Stimulated activated naive CD4-positive, alpha-beta T cell treated with Interleukin-2 at 50 U/mL for 16 hours (primary cell): Measurements from ENCODE around the gene AIFM3.
A peak's percentile ranks its signal among the peaks of the same experiment; 100 is the strongest.

ENCODE experiments used
- DNase-seq: peaks from one replicate; lab custom pipeline; 2025; lab: John Stamatoyannopoulos, UW

Gene AIFM3

GRCh38 chr22:20975541-20976290 is 8.7 kb downstream of the AIFM3 start:
- DNase-seq: no peak

GRCh38 chr22:20976291-20976877 is 9.3 kb downstream of the AIFM3 start:
- DNase-seq: no peak

- no peak for DNase-seq
Observed at GRCh38 chr22:20977019-20977418, 10.0 kb downstream of the AIFM3 start.

DNA sequence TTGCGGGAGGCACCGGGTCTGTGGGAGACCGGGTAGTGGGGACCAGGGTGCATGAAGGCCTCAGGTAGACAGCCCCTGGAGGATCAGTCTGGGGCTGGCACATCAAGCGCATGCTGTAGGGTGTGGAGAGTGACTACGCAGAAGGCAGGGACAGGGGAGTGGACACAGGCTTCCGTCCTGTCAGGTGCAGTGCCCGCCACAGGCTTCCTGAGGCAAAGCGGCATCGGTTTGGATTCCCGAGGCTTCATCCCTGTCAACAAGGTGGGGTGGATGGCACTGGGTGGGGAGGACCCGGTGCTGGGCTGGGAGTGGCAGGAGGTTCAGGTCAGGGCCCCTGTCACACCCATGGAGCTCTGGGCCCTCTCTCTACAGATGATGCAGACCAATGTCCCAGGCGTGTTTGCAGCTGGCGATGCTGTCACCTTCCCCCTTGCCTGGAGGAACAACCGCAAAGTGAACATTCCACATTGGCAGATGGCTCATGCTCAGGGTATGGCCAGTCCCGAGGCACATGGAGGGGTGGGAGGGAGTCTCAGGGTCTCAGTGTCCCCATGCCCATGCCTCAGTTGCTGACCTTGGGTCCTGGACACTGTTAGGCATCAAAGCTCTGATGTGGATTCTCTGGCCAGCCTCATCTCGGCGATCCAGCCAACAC is 10.6 kb downstream of the AIFM3 start:
- no peak for DNase-seq

DNA sequence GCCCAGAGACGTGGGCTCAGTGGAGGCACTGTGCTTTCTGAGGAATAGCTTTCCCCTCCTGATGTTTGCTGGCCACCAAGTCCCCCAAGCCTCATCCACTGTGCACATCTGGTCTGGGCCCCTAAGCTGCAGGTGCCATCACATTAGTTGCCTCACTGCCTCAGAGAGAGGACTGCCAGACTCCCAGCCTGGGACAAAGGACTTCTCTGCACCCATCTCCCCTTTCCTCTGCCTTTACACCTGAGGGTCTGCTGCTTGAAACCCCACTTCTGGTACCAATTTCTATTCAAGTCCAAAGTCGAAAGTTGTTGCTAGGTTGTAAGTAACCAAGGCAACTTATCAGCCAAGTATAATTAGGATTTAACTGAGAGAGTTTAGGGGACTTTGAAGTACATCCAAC is 11.4 kb downstream of the AIFM3 start:
- no peak for DNase-seq

DNA sequence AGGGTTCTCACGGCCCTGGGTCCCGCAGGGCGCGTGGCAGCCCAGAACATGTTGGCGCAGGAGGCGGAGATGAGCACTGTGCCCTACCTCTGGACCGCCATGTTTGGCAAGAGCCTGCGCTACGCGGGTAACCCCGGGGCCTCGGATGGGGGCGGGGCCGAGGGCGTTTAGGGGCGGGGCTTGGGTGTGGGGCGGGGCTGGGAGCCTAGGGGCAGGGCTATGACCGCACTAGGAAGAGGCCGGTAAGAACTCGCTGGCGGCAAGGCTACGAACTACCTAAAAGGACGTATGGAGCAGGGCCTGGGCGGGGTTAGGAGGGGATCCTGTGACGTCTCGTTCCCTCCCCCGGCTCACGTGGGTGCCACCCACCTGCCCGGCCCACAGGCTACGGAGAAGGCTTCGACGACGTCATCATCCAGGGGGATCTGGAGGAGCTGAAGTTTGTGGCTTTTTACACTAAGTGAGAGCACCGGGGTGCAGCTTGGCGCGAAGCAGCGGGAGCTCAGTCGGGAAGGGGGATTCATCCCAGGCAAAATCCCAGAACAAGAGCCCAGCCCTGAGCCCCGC is 12.3 kb downstream of the AIFM3 start:
- DNase-seq: peak; percentile 54

DNA sequence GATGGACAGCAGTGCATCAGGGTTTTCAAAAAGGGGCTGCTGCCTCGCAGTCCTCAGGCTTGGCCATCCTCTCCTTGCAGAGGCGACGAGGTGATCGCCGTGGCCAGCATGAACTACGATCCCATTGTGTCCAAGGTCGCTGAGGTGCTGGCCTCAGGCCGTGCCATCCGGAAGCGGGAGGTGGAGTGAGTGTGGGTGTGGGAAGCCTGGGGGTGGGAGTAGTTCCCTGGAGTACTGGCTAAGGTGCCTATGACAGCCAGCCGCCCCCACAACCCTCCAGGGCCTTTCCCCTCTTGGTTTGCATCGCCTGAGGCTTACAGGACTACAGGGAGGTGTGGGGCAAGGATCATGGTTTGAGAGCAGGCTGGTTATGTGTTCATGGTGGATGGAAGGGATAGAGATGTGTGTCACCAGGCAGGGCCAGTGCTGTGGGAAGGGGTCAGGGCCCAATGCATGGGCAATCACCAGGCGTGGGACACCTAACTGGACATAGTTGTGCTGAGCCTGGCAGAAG is 12.9 kb downstream of the AIFM3 start:
- no peak for DNase-seq

DNA sequence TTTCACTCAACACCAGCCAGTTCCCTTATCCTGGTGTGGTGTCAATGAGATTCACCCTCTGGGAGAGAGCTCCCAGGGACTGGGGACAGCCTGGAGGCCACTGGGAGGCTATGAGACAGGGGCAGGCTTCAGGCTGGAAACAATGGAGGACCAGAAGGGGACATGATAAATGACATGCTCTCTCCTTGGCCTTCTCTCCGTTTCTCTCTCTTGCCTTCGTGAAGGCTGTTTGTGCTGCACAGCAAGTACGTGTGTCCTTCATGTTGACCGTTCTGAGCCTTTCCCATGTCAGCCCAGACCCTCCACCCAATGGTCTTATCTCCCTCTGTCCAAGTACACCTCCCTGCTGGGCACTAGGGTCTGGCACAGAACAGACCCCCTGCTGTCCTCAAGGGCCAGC is 13.5 kb downstream of the AIFM3 start:
- DNase-seq: no peak

DNA sequence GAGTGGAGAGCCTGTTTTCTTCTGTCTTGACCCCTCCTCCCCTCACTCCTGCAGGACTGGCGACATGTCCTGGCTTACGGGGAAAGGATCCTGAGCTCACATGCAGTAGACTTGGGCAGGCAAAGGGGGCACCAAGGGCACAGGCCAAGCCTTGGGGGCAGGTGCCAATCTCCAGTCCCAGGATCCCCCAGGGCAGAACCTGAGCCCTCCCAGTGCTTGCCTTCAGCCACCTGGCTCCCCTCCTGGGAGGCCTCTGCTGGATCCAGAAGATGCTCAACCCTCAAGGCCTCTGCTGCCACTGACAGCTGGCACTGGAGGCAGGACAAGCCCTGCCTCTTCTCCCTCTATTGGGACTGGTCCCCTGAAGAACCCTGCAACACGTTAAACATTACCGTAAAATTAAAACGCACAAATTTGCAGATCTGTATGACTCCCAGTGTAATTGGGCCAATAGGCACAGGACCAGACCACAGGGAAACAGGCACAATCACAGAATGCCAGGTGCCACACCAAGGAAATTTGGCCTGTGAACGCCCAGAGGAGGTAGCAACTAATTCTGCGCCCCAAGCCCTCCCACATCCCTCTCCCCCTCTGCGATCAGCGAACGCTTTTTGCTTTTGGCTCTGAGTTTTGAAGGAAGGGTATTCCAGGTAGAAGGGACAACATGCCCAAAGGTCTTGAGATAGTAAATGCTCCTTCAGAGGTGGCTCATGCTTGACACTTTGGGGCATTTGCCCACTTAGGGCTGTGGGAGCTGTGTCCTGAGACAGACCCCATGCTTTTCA is 14.1 kb downstream of the AIFM3 start:
- no peak for DNase-seq

DNA sequence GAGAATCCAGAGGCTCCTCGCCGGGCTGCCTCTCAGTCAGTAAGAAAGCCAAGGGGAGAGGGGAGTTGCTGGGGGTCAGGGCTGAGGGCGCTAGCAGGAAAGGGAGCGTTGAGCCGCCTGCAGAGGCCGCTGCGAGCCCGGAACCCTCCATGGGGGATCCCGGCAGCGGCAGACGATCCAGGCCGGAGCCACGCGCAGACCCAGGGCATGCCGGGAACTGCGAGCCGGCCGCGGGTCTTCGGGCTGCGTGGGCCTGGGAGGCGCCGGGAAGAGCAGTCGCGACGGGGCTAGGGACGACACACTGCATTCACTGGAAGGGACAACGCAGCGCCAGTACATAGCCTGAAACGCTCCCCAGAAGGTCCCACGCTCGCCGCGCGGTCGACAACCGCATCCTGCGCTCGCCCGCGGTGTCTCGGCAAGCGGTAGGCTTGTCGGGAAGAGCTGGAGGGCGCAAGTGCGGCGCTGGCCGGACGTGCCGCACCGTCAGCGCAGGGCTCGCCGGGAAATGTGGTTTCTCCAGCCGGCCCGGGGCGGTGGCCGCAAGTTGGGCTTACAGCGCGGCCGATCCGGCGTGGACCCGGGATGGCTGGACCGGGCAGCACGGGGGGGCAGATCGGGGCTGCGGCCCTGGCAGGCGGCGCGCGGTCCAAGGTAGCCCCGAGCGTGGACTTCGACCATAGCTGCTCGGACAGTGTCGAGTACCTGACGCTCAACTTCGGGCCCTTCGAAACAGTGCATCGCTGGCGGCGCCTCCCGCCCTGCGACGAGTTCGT is 14.9 kb downstream of the AIFM3 start, which contains the start of gene LZTR1:
Gene LZTR1, plus strand, starts transcription at position 511 of the 776 bp plus-strand sequence. Its CDS starts 75 bp downstream, at position 586.
- DNase-seq: peak; percentile 73

GRCh38 chr22:20982563-20982882 is 15.5 kb downstream of the AIFM3 start:
- no peak for DNase-seq

GRCh38 chr22:20983081-20983771 is 16.2 kb downstream of the AIFM3 start:
- DNase-seq: no peak

- DNase-seq: no peak
Observed at GRCh38 chr22:20985720-20986119, 18.7 kb downstream of the AIFM3 start.

DNA sequence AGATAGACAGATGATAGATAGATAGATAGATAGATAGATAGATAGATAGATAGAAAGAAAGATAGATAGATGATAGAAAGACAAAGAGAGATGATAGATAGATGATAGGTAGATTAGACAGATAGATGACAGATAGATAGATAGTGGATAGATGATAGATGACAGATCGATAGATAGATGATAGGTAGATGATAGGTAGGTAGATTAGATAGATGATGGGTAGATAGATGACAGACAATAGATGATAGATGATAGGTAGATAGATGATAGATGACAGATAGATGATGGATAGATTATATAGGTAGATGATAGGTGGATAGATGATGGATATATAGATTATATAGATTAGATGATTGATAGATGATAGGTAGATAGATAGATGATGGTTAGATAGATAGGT is 19.3 kb downstream of the AIFM3 start:
- DNase-seq: no peak

GRCh38 chr22:20987375-20987774 is 20.3 kb downstream of the AIFM3 start:
- no peak for DNase-seq

- no peak for DNase-seq
Observed at GRCh38 chr22:20988573-20989322, 21.7 kb downstream of the AIFM3 start.

DNA sequence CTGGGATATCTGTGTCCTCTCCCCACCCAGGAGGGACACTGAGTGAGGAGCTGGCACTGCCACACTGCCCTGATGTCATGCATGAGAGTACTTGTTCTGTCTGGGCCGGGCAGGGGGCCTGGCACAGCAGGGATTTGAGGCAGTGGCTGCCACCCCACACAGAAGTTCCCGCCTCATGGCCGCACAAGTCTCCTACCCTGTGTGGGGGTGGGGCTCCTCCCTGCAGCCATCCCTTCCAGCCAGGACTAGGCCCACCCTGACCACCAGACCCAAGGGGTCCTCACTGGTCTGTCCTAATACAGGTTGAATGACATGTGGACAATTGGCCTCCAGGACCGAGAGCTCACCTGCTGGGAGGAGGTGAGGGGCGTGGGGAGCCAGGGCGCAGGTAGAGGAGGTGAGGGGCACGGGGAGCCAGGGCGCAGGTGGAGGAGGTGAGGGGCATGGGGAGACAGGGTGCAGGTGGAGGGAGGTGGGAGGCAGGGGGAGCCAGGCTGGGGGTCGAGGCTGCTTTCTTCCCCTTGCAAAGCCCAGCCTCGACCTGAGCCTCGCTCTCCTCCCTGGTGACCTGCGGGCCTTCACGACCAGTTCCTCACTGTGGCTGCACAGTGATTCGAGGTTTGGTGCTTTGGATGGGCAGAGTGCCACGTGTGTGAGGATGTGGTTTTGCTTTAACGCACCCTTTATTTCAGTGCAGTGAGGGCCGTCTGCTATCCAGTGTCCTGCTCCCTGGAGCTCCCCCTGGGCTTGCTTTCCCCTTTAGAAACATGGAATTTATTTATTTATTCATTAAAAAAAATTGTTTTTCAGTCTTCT is 22.5 kb downstream of the AIFM3 start:
- no peak for DNase-seq

DNA sequence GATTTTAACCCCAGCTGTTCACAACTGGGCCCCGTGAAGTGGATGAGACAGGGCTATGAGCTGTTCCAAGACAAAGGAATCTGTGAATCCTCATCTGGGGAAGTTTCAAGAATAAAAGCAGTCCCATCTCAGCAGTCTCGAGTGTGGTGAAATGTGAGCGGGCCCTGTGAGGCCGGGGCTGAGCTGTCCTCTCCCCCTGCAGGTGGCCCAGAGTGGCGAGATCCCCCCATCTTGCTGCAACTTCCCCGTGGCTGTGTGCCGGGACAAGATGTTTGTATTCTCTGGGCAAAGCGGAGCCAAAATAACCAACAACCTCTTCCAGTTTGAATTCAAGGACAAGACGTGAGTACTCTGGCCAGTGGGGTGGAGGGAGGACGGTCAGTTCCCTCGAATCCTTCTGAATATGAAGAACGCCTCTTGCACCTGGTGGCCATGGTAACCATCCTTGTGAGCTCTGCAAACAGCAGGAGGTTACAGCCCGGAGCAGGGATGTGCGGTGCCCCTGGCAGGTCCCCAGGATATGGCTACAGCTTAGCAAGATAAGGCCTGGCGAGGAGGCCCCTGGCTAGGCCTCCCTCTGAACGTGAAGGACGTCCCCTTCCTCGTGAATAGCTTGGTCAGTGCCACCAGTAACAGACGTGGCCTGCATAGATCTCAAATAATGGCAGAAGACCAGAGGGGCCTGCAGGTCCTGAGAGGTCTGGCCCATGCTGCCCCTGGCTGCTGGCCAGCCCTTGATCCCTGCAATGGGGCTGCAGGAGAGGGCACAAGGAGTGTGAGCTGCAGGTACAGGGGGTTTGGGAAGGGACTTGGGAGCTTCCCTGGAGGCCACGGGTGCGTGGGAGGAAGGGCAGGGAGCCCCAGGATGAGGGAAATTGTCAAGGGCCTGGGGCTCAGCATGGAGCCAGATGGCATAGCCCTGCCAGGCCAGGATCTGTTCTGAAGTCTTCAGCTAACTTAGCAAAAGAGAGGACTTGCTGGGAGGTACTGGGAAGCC is 23.4 kb downstream of the AIFM3 start:
- DNase-seq: no peak
